Gastroesophageal sphincter (tissue), 2 donors: ENCODE measurements around the gene RNF223.

Experiments
- POLR2A ChIP-seq, 2 donors: fragments of 450-650 bp; IDR thresholded peaks; one replicate each; pipeline ENCODE4 v1.6.1; 2017; ENCODE audit warnings: antibody characterized with exemption in 2 of 2, mild to moderate bottlenecking in 2 of 2, moderate library complexity in 1 of 2
- POLR2AphosphoS5 ChIP-seq: sonication (generic); formaldehyde crosslinking; IDR thresholded peaks from one replicate; pipeline ENCODE4 v1.6.1; 2017; ENCODE audit warnings: antibody characterized with exemption

DNA sequence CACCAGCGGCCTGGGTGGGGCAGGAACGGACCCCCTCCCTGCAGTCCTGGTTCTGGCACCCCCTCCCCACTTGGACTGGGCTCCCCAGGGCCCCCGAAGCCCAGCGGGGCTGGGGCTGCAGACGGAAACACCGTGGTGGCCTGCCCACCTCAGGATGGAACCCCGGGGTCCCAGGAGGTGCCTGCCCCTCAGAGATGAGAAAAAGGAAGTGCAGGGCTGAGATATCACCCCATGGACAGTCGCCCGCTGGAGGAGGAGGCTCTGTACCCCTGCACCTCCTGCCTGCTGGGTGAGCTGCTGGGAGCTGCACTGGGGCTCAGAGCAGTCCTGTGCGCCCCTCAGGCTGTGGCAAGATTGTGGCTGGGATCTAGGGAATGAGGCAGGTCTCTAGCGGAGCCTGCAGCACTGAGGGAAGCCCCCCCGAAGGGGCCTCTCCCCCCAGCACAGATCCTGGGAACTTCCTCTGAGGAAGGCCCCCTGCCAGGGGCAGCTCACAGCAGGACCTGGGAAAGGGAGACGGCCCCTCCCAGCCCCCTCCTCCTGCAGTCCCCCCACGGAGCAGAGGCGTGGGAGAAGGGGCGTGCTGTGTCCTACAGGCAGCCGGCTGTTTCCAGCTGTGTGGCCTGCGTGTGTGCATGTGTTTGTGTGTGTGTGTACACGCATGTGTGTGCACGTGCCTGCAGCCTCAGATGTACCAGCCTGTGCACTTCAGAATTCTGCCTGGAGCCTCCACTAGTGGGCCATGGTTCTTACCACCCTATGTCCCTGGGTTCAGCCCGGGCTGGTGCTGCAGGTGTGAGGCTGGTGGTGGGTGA lies 47.3 kb downstream of the RNF223 start:
- TF ChIP-seq POLR2A (IDR thresholded peaks at IDR 0.05) (no peak), POLR2AphosphoS5 (no peak)
